B cell (primary cell): ENCODE measurements around the gene COBL. TPM values are rescaled to one million over a fixed set of nuclear protein-coding genes. Genes with fewer than 3 reads are reported as not detected.

Source experiments
- ATAC-seq: fragments of 200-7000 bp; cut with Tn5 transposase; one replicate; pipeline ENCODE4 v1.10.0; 2021; ENCODE audit warnings: low read depth, mild to moderate bottlenecking, moderate number of reproducible peaks, moderate library complexity
- CTCF ChIA-PET: fragments of 350-600 bp; sonication (Branson Sonifier 250); formaldehyde crosslinking; loops from one replicate; lab custom pipeline; 2021; ENCODE audit warnings: antibody characterized with exemption, inconsistent platforms; lab: Charles Lee
- POLR2A ChIA-PET: fragments of 350-600 bp; sonication (Branson Sonifier 250); formaldehyde crosslinking; loops from one replicate; lab custom pipeline; 2021; ENCODE audit warnings: antibody characterized with exemption; lab: Charles Lee
- DNase-seq: peaks from one replicate; pipeline ENCODE4 v3.0.0; 2013
- H2AFZ ChIP-seq: 2 replicates; pipeline ENCODE4 v1.6.1; 2012; ENCODE audit warnings: mild to moderate bottlenecking, low read depth, low read length; ENCODE audit not compliant: insufficient read depth, poor library complexity, severe bottlenecking
- H3K27ac ChIP-seq, 2 donors: 1 replicate in 1 of 2; 2 replicates in 1 of 2; pipeline ENCODE4 v1.5.1; 2012 to 2013; ENCODE audit warnings: low read length in 2 of 2, mild to moderate bottlenecking in 2 of 2, moderate library complexity in 1 of 2
- H3K27me3 ChIP-seq, 4 experiments: fragments of 200-600 bp in 1 of 4; sonication (generic) in 1 of 4; replicated peaks in 1 of 4; 1 replicate in 2 of 4; 2 replicates in 2 of 4; pipeline versions ENCODE4 v1.6.1 to v1.7.0; 2013 to 2016; ENCODE audit warnings: low read length in 3 of 4, mild to moderate bottlenecking in 2 of 4, mixed read lengths in 1 of 4, moderate library complexity in 1 of 4; ENCODE audit not compliant: insufficient read depth in 4 of 4, control insufficient read depth in 3 of 4; ENCODE audit errors: control extremely low read depth in 1 of 4
- H3K36me3 ChIP-seq, 2 experiments: replicated peaks in 1 of 2; 1 replicate in 1 of 2; 2 replicates in 1 of 2; pipeline versions ENCODE4 v1.6.1 to v1.7.1; 2013; ENCODE audit warnings: low read length in 1 of 2; ENCODE audit not compliant: insufficient read depth in 2 of 2, control insufficient read depth in 1 of 2; ENCODE audit errors: control extremely low read depth in 1 of 2, extremely low read depth in 1 of 2
- H3K4me1 ChIP-seq, 2 donors: fragments of 200-600 bp in 1 of 2; sonication (generic) in 1 of 2; 1 replicate in 1 of 2; 2 replicates in 1 of 2; pipeline versions ENCODE4 v1.5.1 to v1.6.1; 2013 to 2017; ENCODE audit warnings: low read length in 2 of 2; ENCODE audit not compliant: control insufficient read depth in 2 of 2, insufficient read depth in 2 of 2
- H3K4me2 ChIP-seq: replicated peaks from 2 replicates; pipeline ENCODE3; 2012; ENCODE audit warnings: mild to moderate bottlenecking, low read depth, low read length; ENCODE audit not compliant: poor library complexity, severe bottlenecking
- H3K4me3 ChIP-seq, 5 experiments: fragments of 200-600 bp in 1 of 5; sonication (generic) in 1 of 5; 1 replicate in 3 of 5; 2 replicates in 2 of 5; pipeline versions ENCODE4 v1.5.1 to v1.7.0; 2011 to 2016; ENCODE audit warnings: low read length in 4 of 5, mild to moderate bottlenecking in 4 of 5, low read depth in 2 of 5, control low read depth in 1 of 5, moderate library complexity in 1 of 5; ENCODE audit not compliant: insufficient read depth in 1 of 5; ENCODE audit errors: control extremely low read depth in 1 of 5, extremely low read depth in 1 of 5
- H3K79me2 ChIP-seq: fragments of 200-600 bp; sonication (generic); one replicate; pipeline ENCODE4 v1.6.0; 2016; ENCODE audit warnings: low read length; ENCODE audit not compliant: control insufficient read depth, insufficient read depth
- H3K9ac ChIP-seq: fragments of 200-600 bp; sonication (generic); 2 replicates; pipeline ENCODE4 v1.6.1; 2017; ENCODE audit warnings: mild to moderate bottlenecking, low read length, moderate library complexity
- H3K9me3 ChIP-seq, 3 donors: one replicate each; pipeline versions ENCODE4 v1.6.1 to v1.7.1; 2013; ENCODE audit warnings: low read length in 2 of 3; ENCODE audit not compliant: control insufficient read depth in 2 of 3, insufficient read depth in 1 of 3; ENCODE audit errors: control extremely low read depth in 1 of 3
- H4K20me1 ChIP-seq: 2 replicates; pipeline ENCODE4 v1.6.0; 2012; ENCODE audit warnings: mild to moderate bottlenecking, low read length; ENCODE audit not compliant: insufficient read depth, control insufficient read depth, poor library complexity, severe bottlenecking
- H3K27ac Mint-ChIP-seq: one replicate; pipeline ENCODE4 v1.8.0; 2021; ENCODE audit warnings: mixed read lengths
- H3K27me3 Mint-ChIP-seq: one replicate; pipeline ENCODE4 v1.8.0; 2021; ENCODE audit warnings: mixed read lengths
- H3K4me1 Mint-ChIP-seq: one replicate; pipeline ENCODE4 v1.8.0; 2021; ENCODE audit warnings: mixed read lengths
- H3K4me3 Mint-ChIP-seq: one replicate; pipeline ENCODE4 v1.8.0; 2021; ENCODE audit warnings: mixed read lengths
- H3K9me3 Mint-ChIP-seq: one replicate; pipeline ENCODE4 v1.8.0; 2022; ENCODE audit warnings: mixed read lengths; ENCODE audit not compliant: insufficient read depth
- CTCF ChIP-seq: fragments of 200-600 bp; IDR thresholded peaks from one replicate; pipeline ENCODE4 v1.8.0; 2022; ENCODE audit warnings: antibody characterized with exemption, mild to moderate bottlenecking
- EZH2 ChIP-seq: IDR thresholded peaks from 2 replicates; pipeline ENCODE4 v1.6.1; 2012; ENCODE audit warnings: borderline replicate concordance, low read depth, mild to moderate bottlenecking, moderate library complexity, low read length; ENCODE audit not compliant: insufficient read depth, poor library complexity, severe bottlenecking
- WGBS: methylation state at CpG from one replicate; pipeline ENCODE4 v1.1.5; 2013; ENCODE audit warnings: missing lambda C conversion rate; ENCODE audit not compliant: insufficient coverage; 5-methylcytosine and 5-hydroxymethylcytosine counted together
- intact Hi-C: fragments of 100-400 bp; cut with micrococcal nuclease; formaldehyde crosslinking; loops from one replicate; pipeline ENCODE4 v1.10.0; 2022
- polyA plus RNA-seq: library from polyadenylated mRNA; depleted of rRNA; stranded (reverse); fragments of >200 nt; gene quantifications from 2 replicates; pipeline ENCODE4 v1.2.3, GENCODE V29; 2012
- total RNA-seq, 2 donors: library from RNA; stranded (reverse); fragments of 120-200 nt in 1 of 2; gene quantifications; 1 replicate in 1 of 2; 2 replicates in 1 of 2; pipeline versions ENCODE4 v1.2.3 to v1.2.4, GENCODE V29; 2013 to 2022

COBL gene
- total and polyA plus RNA-seq, 2 donors (not counting 1 experiment from before 2014, with no cell fraction given): not detected

GRCh38 chr7:51128545-51129435 lies 187.8 kb downstream of the COBL start:
- 93% methylated on average over 7 of the region's 16 CpGs for WGBS
- CTCF ChIA-PET: no interaction called here
- Histone ChIP-seq H3K9me3 (no peaks in the 10 kb centered on the region), H4K20me1 (no peaks in the 10 kb centered on the region), H3K27ac (no peak overlapping the region), H3K4me3 (no peak overlapping the region), H3K4me2 (no peak overlapping the region), H3K9ac (no peak overlapping the region), H3K4me1 (no peaks in the 10 kb centered on the region), H3K36me3 (no peaks in the 10 kb centered on the region), H2AFZ (no peak overlapping the region), H3K27me3 (no peaks in the 10 kb centered on the region), H3K79me2 (no peaks in the 10 kb centered on the region)
- DNase-seq (no peak), ATAC-seq (no peak)
- Mint-ChIP-seq H3K4me1 (no peaks in the 10 kb centered on the region), H3K9me3 (no peaks in the 10 kb centered on the region), H3K27me3 (no peaks in the 10 kb centered on the region), H3K27ac (no peak overlapping the region), H3K4me3 (no peak overlapping the region)
- intact Hi-C loops: no loop called here
- TF ChIP-seq EZH2 (no peak), CTCF (no peak)
- POLR2A ChIA-PET: no interaction called here

GRCh38 chr7:51127618-51127904 lies 189.0 kb downstream of the COBL start:
- Histone ChIP-seq H2AFZ (no peak overlapping the region), H4K20me1 (no peaks in the 10 kb centered on the region), H3K79me2 (no peaks in the 10 kb centered on the region), H3K9ac (no peak overlapping the region), H3K4me3 (no peak overlapping the region), H3K36me3 (no peaks in the 10 kb centered on the region), H3K9me3 (no peaks in the 10 kb centered on the region), H3K27me3 (no peaks in the 10 kb centered on the region), H3K4me1 (no peaks in the 10 kb centered on the region), H3K27ac (no peak overlapping the region), H3K4me2 (no peak overlapping the region)
- TF ChIP-seq EZH2: no peak
- no peak for TF ChIP-seq CTCF
- Mint-ChIP-seq H3K27ac (no peak overlapping the region), H3K4me3 (no peak overlapping the region), H3K27me3 (no peaks in the 10 kb centered on the region), H3K4me1 (peaks cover under 1% of the 10 kb centered on the region), H3K9me3 (no peaks in the 10 kb centered on the region)
- POLR2A ChIA-PET: no interaction called here
- CTCF ChIA-PET: interaction anchor here (0.9 kb wide), 1 partner anchor 33 kb away, joined by 3 read pairs; no protein-coding TSS in a partner anchor
- 100% methylated on average over 1 of the region's 3 CpGs for WGBS
- DNase-seq (no peak), ATAC-seq (no peak)
- intact Hi-C loops: no loop called here
